CD4-positive, alpha-beta T cell (primary cell): ENCODE results near the gene GRIK1. TPM values are rescaled to one million over a fixed set of nuclear protein-coding genes. Genes with fewer than 3 reads are reported as not detected.

Experiments
- ATAC-seq: fragments of 200-7000 bp; cut with Tn5 transposase; one replicate; pipeline ENCODE4 v1.10.0; 2022; ENCODE audit warnings: mild to moderate bottlenecking; ENCODE audit not compliant: poor library complexity
- CTCF ChIA-PET: fragments of 350-600 bp; sonication (Branson Sonifier 250); formaldehyde crosslinking; loops from one replicate; lab custom pipeline; 2021; ENCODE audit warnings: antibody characterized with exemption, inconsistent platforms; lab: Charles Lee
- POLR2A ChIA-PET: fragments of 350-600 bp; sonication (Branson Sonifier 250); formaldehyde crosslinking; loops from one replicate; lab custom pipeline; 2021; ENCODE audit warnings: antibody characterized with exemption, inconsistent platforms; lab: Charles Lee
- DNase-seq, 14 experiments: peaks; one replicate each; pipeline ENCODE4 v3.0.0-alpha.2; 2013 to 2020; ENCODE audit warnings: mixed read lengths in 2 of 14
- H3K27ac ChIP-seq, 2 donors: one replicate each; pipeline versions ENCODE4 v1.5.1 to v1.7.0; 2013; ENCODE audit warnings: low read length in 2 of 2, low read depth in 1 of 2, mild to moderate bottlenecking in 1 of 2
- H3K27me3 ChIP-seq, 2 experiments: 1 replicate in 1 of 2; 2 replicates in 1 of 2; pipeline versions ENCODE4 v1.6.1 to v1.7.0; 2013; ENCODE audit warnings: low read length in 2 of 2, control low read depth in 1 of 2, mild to moderate bottlenecking in 1 of 2, moderate library complexity in 1 of 2; ENCODE audit not compliant: insufficient read depth in 2 of 2, control insufficient read depth in 1 of 2
- H3K36me3 ChIP-seq: one replicate; pipeline ENCODE4 v1.6.1; 2013; ENCODE audit warnings: low read length, control low read depth; ENCODE audit not compliant: insufficient read depth
- H3K4me1 ChIP-seq: one replicate; pipeline ENCODE4 v1.6.1; 2013; ENCODE audit warnings: low read length, control low read depth; ENCODE audit not compliant: insufficient read depth
- H3K4me3 ChIP-seq: one replicate; pipeline ENCODE4 v1.5.1; 2013; ENCODE audit warnings: mild to moderate bottlenecking, low read length, moderate library complexity
- H3K9me3 ChIP-seq, 2 experiments: 1 replicate in 1 of 2; 2 replicates in 1 of 2; pipeline versions ENCODE4 v1.6.1 to v1.7.0; 2013; ENCODE audit warnings: low read length in 2 of 2, mild to moderate bottlenecking in 2 of 2, control low read depth in 1 of 2, moderate library complexity in 1 of 2; ENCODE audit not compliant: control insufficient read depth in 1 of 2, insufficient read depth in 1 of 2
- H3K27ac Mint-ChIP-seq: one replicate; pipeline ENCODE4 v1.8.0; 2020; ENCODE audit warnings: mixed read lengths
- H3K27me3 Mint-ChIP-seq: one replicate; pipeline ENCODE4 v1.8.0; 2021; ENCODE audit warnings: mixed read lengths
- H3K36me3 Mint-ChIP-seq: one replicate; pipeline ENCODE4 v1.8.0; 2021; ENCODE audit warnings: low read depth, mixed read lengths
- H3K4me1 Mint-ChIP-seq: one replicate; pipeline ENCODE4 v1.8.0; 2021; ENCODE audit warnings: low read depth, mixed read lengths
- H3K4me3 Mint-ChIP-seq: one replicate; pipeline ENCODE4 v1.8.0; 2020; ENCODE audit warnings: mild to moderate bottlenecking, mixed read lengths
- H3K9me3 Mint-ChIP-seq: one replicate; pipeline ENCODE4 v1.8.0; 2020; ENCODE audit warnings: mixed read lengths
- CTCF ChIP-seq: fragments of 200-600 bp; IDR thresholded peaks from one replicate; pipeline ENCODE4 v1.8.0; 2022; ENCODE audit warnings: antibody characterized with exemption, mild to moderate bottlenecking
- intact Hi-C, 2 experiments: fragments of 100-400 bp; cut with DNase I in 1 of 2; cut with micrococcal nuclease in 1 of 2; formaldehyde crosslinking; loops; one replicate each; pipeline versions ENCODE4 v1.15.1 to v1.9.0; 2023 to 2025; cut with DNase I, micrococcal nuclease
- total RNA-seq, 174 experiments: library from RNA in 2 of 174; stranded (reverse) in 2 of 174; gene quantifications; one replicate each; pipeline ENCODE4 v1.2.3 and lab custom pipeline; 2021 to 2026

GRIK1 gene
- total RNA-seq, 2 experiments from 2014 or later = not detected

- H3K27me3 Mint-ChIP-seq = no peaks in the 10 kb centered on the region
- POLR2A ChIA-PET = no interaction called here
- Histone ChIP-seq H3K27ac (no peak overlapping the region), H3K27me3 (no peaks in the 10 kb centered on the region), H3K9me3 (no peaks in the 10 kb centered on the region), H3K36me3 (no peaks in the 10 kb centered on the region), H3K4me1 (no peaks in the 10 kb centered on the region), H3K4me3 (no peak overlapping the region)
- CTCF ChIA-PET = no interaction called here
- intact Hi-C loops = no loop called here
- TF ChIP-seq CTCF = no peak
- no peak overlapping the region for H3K4me3 Mint-ChIP-seq
- ATAC-seq (no peak), DNase-seq (no peak)
- H3K4me1 Mint-ChIP-seq = no peaks in the 10 kb centered on the region
- no peak overlapping the region for H3K27ac Mint-ChIP-seq
- no peaks in the 10 kb centered on the region for H3K9me3 Mint-ChIP-seq
- no peaks in the 10 kb centered on the region for H3K36me3 Mint-ChIP-seq
Observed at GRCh38 chr21:29627905-29628304, 311.9 kb downstream of the GRIK1 start.

- POLR2A ChIA-PET = no interaction called here
- Histone ChIP-seq H3K36me3 (no peaks in the 10 kb centered on the region), H3K9me3 (no peaks in the 10 kb centered on the region), H3K27ac (no peak overlapping the region), H3K4me3 (no peak overlapping the region), H3K4me1 (no peaks in the 10 kb centered on the region), H3K27me3 (no peaks in the 10 kb centered on the region)
- no peak for TF ChIP-seq CTCF
- Mint-ChIP-seq H3K4me3 (no peak overlapping the region), H3K9me3 (no peaks in the 10 kb centered on the region), H3K27me3 (no peaks in the 10 kb centered on the region), H3K27ac (no peak overlapping the region), H3K4me1 (no peaks in the 10 kb centered on the region), H3K36me3 (no peaks in the 10 kb centered on the region)
- intact Hi-C loops = no loop called here
- CTCF ChIA-PET = no interaction called here
- no peak for ATAC-seq
- no peak for DNase-seq
Observed at GRCh38 chr21:29626801-29627470, 312.9 kb downstream of the GRIK1 start.

GRCh38 chr21:29625990-29626389, 313.8 kb downstream of the GRIK1 start:
- CTCF ChIA-PET = no interaction called here
- Mint-ChIP-seq H3K27me3 (no peaks in the 10 kb centered on the region), H3K9me3 (no peaks in the 10 kb centered on the region), H3K4me1 (no peaks in the 10 kb centered on the region), H3K36me3 (no peaks in the 10 kb centered on the region), H3K4me3 (no peak overlapping the region), H3K27ac (no peak overlapping the region)
- POLR2A ChIA-PET = no interaction called here
- intact Hi-C loops = no loop called here
- Histone ChIP-seq H3K36me3 (no peaks in the 10 kb centered on the region), H3K27me3 (no peaks in the 10 kb centered on the region), H3K4me3 (no peak overlapping the region), H3K4me1 (no peaks in the 10 kb centered on the region), H3K27ac (no peak overlapping the region), H3K9me3 (no peaks in the 10 kb centered on the region)
- no peak for ATAC-seq
- TF ChIP-seq CTCF = no peak
- DNase-seq = no peak
